ENCODE measurements around the gene C2CD5. TPM values are rescaled to one million over a fixed set of nuclear protein-coding genes. Genes with fewer than 3 reads are reported as not detected.

Gene C2CD5
- total RNA-seq, 1 experiment from 2014 or later: 22.9 TPM

DNA sequence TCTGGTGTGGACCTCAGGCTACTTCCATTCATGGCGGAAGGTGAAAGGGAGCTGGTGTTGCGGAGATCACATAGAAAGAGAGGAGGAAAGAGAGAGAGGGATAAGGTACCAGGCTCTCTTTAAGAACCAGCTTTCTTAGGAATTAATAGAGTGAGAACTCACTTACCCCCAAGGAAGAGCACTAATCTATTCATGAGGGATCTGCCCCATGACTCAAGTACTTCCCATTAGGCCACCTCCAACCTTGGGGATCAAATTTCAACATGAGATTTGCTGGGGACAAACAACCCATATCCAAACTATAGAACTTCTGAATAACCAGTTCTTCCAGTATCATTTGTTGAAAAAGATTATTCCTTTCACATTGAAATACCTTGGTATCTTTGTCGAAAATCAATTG lies 34.0 kb upstream of the C2CD5 start:
- Histone ChIP-seq H3K36me3 (ENCODE audit: control insufficient read depth in 1 of 2, insufficient read depth in 2 of 2, low read length in 2 of 2) (no peaks in the 10 kb centered on the region), H3K27me3 (ENCODE audit: insufficient read depth, low read length) (no peaks in the 10 kb centered on the region), H4K20me1 (ENCODE audit: insufficient read depth) (no peaks in the 10 kb centered on the region), H3K4me1 (ENCODE audit: control insufficient read depth in 1 of 2, insufficient read depth in 2 of 2, low read length in 2 of 2) (no peaks in the 10 kb centered on the region), H3K27ac (ENCODE audit: low read depth, low read length) (no peak overlapping the region), H3K4me2 (ENCODE audit: low read length) (no peak overlapping the region), H3K79me2 (ENCODE audit: insufficient read depth, low read length) (no peaks in the 10 kb centered on the region), H3K9me3 (ENCODE audit: control insufficient read depth in 1 of 2, insufficient read depth in 1 of 2, low read depth in 1 of 2, low read length in 2 of 2) (no peaks in the 10 kb centered on the region; a peak in 1 of 4 replicates), H2AFZ (ENCODE audit: low read depth, low read length, poor library complexity, severe bottlenecking) (no peak overlapping the region), H3K4me3 (replicated peaks in 1 of 2; ENCODE audit: low read depth in 1 of 2, low read length in 2 of 2) (no peak overlapping the region), H3K9ac (ENCODE audit: low read length) (no peak overlapping the region), H3K9me2 (ENCODE audit: insufficient read depth) (no peaks in the 10 kb centered on the region)
- no TSS peak for BruUV-seq (replicated peaks)
- RAD21 ChIA-PET (ENCODE audit: low non-redundant PET in 1 of 2, low total read pairs in 2 of 2, uncharacterized antibody in 2 of 2, unreplicated experiment in 2 of 2): no interaction called here
- intact Hi-C loops (cut with micrococcal nuclease): no loop called here
- no peak for ATAC-seq
- no peak for DNase-seq (ENCODE audit: low read depth, low spot score)
- TF ChIP-seq ELF1 (IDR thresholded peaks at IDR 0.05; ENCODE audit: borderline replicate concordance, low read depth) (no peak), EGR1 (IDR thresholded peaks at IDR 0.05; ENCODE audit: low read depth) (no peak), EZH2 (IDR thresholded peaks at IDR 0.05) (no peak), RAD21 (IDR thresholded peaks at IDR 0.05; ENCODE audit: low read depth) (no peak), EZH2phosphoT487 (IDR thresholded peaks at IDR 0.05; ENCODE audit: borderline replicate concordance) (no peak), SIN3A (IDR thresholded peaks at IDR 0.05; ENCODE audit: low read depth) (no peak), ZNF274 (IDR thresholded peaks at IDR 0.05; ENCODE audit: low read depth, low read length) (no peak), POLR2A (IDR thresholded peaks at IDR 0.05; ENCODE audit: borderline replicate concordance, extremely low read depth, insufficient read depth, insufficient read length) (no peak), FOSL1 (IDR thresholded peaks at IDR 0.05; ENCODE audit: low read depth) (no peak), CEBPB (IDR thresholded peaks at IDR 0.05; ENCODE audit: low read depth) (no peak), SRF (IDR thresholded peaks at IDR 0.05; ENCODE audit: low read depth) (no peak)
- TF ChIP-seq, protein P1, sequence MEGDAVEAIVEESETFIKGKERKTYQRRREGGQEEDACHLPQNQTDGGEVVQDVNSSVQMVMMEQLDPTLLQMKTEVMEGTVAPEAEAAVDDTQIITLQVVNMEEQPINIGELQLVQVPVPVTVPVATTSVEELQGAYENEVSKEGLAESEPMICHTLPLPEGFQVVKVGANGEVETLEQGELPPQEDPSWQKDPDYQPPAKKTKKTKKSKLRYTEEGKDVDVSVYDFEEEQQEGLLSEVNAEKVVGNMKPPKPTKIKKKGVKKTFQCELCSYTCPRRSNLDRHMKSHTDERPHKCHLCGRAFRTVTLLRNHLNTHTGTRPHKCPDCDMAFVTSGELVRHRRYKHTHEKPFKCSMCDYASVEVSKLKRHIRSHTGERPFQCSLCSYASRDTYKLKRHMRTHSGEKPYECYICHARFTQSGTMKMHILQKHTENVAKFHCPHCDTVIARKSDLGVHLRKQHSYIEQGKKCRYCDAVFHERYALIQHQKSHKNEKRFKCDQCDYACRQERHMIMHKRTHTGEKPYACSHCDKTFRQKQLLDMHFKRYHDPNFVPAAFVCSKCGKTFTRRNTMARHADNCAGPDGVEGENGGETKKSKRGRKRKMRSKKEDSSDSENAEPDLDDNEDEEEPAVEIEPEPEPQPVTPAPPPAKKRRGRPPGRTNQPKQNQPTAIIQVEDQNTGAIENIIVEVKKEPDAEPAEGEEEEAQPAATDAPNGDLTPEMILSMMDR (IDR thresholded peaks at IDR 0.05 in 2 of 3, conservative IDR thresholded peaks at IDR 0.05 in 1 of 3; ENCODE audit: borderline replicate concordance in 1 of 3, insufficient read depth in 1 of 3, low read depth in 2 of 3, low read length in 2 of 3): no peak
- TF ChIP-seq, protein P2, sequence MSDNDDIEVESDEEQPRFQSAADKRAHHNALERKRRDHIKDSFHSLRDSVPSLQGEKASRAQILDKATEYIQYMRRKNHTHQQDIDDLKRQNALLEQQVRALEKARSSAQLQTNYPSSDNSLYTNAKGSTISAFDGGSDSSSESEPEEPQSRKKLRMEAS (IDR thresholded peaks at IDR 0.05): no peak
- POLR2A ChIA-PET: no interaction called here
- CTCF ChIA-PET: no interaction called here
